Prostate gland (tissue), 2 donors: ENCODE measurements around the gene SERPINB3.

Source experiments
- POLR2A ChIP-seq: fragments of 450-650 bp; IDR thresholded peaks from one replicate; pipeline ENCODE4 v1.6.1; 2016; ENCODE audit warnings: antibody characterized with exemption, mild to moderate bottlenecking
- TF ChIP-seq, protein P1 (sequence below), 4 experiments: fragments of 200-600 bp in 2 of 4; fragments of 450-650 bp in 2 of 4; sonication (generic) in 2 of 4; IDR thresholded peaks; 1 replicate in 3 of 4; 2 replicates in 1 of 4; pipeline ENCODE4 v1.5.1; 2016 to 2019; ENCODE audit warnings: antibody characterized with exemption in 4 of 4, mild to moderate bottlenecking in 2 of 4, moderate library complexity in 2 of 4

DNA sequence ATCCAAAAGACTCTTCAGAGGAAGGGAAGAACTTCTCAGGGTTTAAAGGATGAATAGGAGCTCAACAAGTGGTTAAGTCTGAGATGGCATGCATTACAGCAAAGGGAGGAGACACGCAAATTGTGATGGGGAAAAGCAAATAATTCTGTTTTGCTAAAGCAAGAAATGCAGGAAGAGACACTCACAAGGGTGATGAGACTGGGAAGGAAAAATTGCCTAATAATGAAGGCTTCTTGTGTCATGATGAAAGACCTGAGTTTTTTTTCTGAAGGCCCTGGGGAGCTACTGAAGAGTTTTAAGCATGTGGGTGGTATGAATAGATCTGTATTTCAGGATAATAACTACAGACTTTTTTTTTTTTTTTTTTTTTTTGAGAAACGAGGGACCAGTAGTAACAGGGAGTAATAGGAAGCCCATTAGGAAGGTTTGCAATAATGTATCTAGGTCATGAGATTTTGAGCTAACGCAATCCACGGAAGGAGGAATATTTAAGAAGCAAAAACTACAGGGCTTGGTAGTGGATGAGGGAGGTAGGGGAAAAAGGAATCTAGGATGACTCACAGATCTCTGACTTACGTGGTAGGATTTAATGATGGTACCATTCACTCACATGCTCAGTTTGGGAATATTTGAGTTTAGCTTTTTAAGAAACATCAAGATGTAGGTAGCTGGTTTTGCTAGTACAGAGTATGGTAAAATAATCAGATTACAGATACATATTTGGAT is 16.0 kb upstream of the SERPINB3 start:
- TF ChIP-seq, protein P1, sequence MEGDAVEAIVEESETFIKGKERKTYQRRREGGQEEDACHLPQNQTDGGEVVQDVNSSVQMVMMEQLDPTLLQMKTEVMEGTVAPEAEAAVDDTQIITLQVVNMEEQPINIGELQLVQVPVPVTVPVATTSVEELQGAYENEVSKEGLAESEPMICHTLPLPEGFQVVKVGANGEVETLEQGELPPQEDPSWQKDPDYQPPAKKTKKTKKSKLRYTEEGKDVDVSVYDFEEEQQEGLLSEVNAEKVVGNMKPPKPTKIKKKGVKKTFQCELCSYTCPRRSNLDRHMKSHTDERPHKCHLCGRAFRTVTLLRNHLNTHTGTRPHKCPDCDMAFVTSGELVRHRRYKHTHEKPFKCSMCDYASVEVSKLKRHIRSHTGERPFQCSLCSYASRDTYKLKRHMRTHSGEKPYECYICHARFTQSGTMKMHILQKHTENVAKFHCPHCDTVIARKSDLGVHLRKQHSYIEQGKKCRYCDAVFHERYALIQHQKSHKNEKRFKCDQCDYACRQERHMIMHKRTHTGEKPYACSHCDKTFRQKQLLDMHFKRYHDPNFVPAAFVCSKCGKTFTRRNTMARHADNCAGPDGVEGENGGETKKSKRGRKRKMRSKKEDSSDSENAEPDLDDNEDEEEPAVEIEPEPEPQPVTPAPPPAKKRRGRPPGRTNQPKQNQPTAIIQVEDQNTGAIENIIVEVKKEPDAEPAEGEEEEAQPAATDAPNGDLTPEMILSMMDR (IDR thresholded peaks at IDR 0.05) = no peak
- TF ChIP-seq POLR2A = no peak
